H1 (cell line): ENCODE measurements around the gene ELL. TPM values are rescaled to one million over a fixed set of nuclear protein-coding genes. Genes with fewer than 3 reads are reported as not detected.

Source experiments
- CTCF ChIA-PET: fragments of 300-600 bp; sonication (Branson Sonifier 250); formaldehyde crosslinking; loops from one replicate; lab custom pipeline; 2021; ENCODE audit not compliant: partially characterized antibody; lab: Charles Lee
- POLR2A ChIA-PET: fragments of 300-600 bp; sonication (Branson Sonifier 250); formaldehyde crosslinking; loops from one replicate; lab custom pipeline; 2021; ENCODE audit warnings: inconsistent platforms; ENCODE audit not compliant: partially characterized antibody; lab: Charles Lee
- DNase-seq, 2 experiments: peaks; one replicate each; pipeline versions ENCODE4 v3.0.0 to v3.0.0-alpha.2; 2010 to 2022; ENCODE audit warnings: low spot score in 2 of 2, low read depth in 1 of 2, mixed read lengths in 1 of 2
- FAIRE-seq: peaks from 2 replicates; lab custom pipeline; 2011; peaks lifted over from hg19 to GRCh38; lab: Jason Lieb, UNC
- H2AFZ ChIP-seq: 2 replicates; pipeline ENCODE4 v1.8.1; 2012; ENCODE audit warnings: low read length, inconsistent platforms
- H2AK5ac ChIP-seq: 2 replicates; pipeline ENCODE4 v1.6.1; 2013; ENCODE audit warnings: low read depth, low read length
- H2BK120ac ChIP-seq: replicated peaks from 2 replicates; pipeline ENCODE3; 2013; ENCODE audit warnings: low read depth, low read length, inconsistent platforms
- H2BK12ac ChIP-seq: 2 replicates; pipeline ENCODE4 v1.6.1; 2013; ENCODE audit warnings: low read depth, low read length
- H2BK15ac ChIP-seq: 2 replicates; pipeline ENCODE4 v1.6.1; 2013; ENCODE audit warnings: low read length
- H2BK20ac ChIP-seq: 2 replicates; pipeline ENCODE4 v1.6.1; 2013; ENCODE audit warnings: low read length
- H2BK5ac ChIP-seq: 2 replicates; pipeline ENCODE4 v1.6.1; 2013; ENCODE audit warnings: low read depth, low read length
- H3K14ac ChIP-seq: 2 replicates; pipeline ENCODE4 v1.6.1; 2013; ENCODE audit warnings: inconsistent platforms; ENCODE audit not compliant: insufficient read length
- H3K18ac ChIP-seq: 2 replicates; pipeline ENCODE4 v1.6.1; 2013; ENCODE audit warnings: low read length; ENCODE audit errors: extremely low read depth
- H3K23ac ChIP-seq: 2 replicates; pipeline ENCODE4 v1.6.1; 2013; ENCODE audit warnings: inconsistent platforms; ENCODE audit not compliant: insufficient read length
- H3K23me2 ChIP-seq: 2 replicates; pipeline ENCODE4 v1.6.1; 2013; ENCODE audit warnings: low read depth, low read length
- H3K27ac ChIP-seq: 2 replicates; pipeline ENCODE4 v1.6.1; 2011; ENCODE audit warnings: low read depth, low read length, inconsistent platforms
- H3K27me3 ChIP-seq, 4 experiments: replicated peaks in 1 of 4; 1 replicate in 1 of 4; 2 replicates in 3 of 4; pipeline versions ENCODE4 v1.6.1 to v1.8.1; 2011 to 2013; ENCODE audit warnings: low read length in 3 of 4, mild to moderate bottlenecking in 3 of 4, inconsistent platforms in 2 of 4, mixed read lengths in 2 of 4, moderate library complexity in 1 of 4; ENCODE audit not compliant: control insufficient read depth in 3 of 4, insufficient read depth in 3 of 4; ENCODE audit errors: extremely low read depth in 1 of 4
- H3K36me3 ChIP-seq, 4 experiments: 2 replicates each; pipeline versions ENCODE4 v1.6.1 to v1.8.1; 2011 to 2013; ENCODE audit warnings: mild to moderate bottlenecking in 4 of 4, low read length in 3 of 4, moderate library complexity in 2 of 4, control low read depth in 1 of 4, inconsistent platforms in 1 of 4; ENCODE audit not compliant: insufficient read depth in 4 of 4, control insufficient read depth in 2 of 4
- H3K4ac ChIP-seq: replicated peaks from 2 replicates; pipeline ENCODE3; 2013; ENCODE audit warnings: low read length, low read depth, mixed read lengths, inconsistent platforms; ENCODE audit not compliant: insufficient read length
- H3K4me1 ChIP-seq, 4 experiments: replicated peaks in 1 of 4; 1 replicate in 1 of 4; 2 replicates in 3 of 4; pipeline versions ENCODE4 v1.6.1 to v1.8.1; 2011 to 2013; ENCODE audit warnings: low read length in 3 of 4, inconsistent platforms in 2 of 4, mixed read lengths in 1 of 4; ENCODE audit not compliant: insufficient read depth in 4 of 4, control insufficient read depth in 3 of 4
- H3K4me2 ChIP-seq, 2 experiments: 2 replicates each; pipeline versions ENCODE4 v1.6.1 to v1.8.1; 2011 to 2013; ENCODE audit warnings: low read depth in 2 of 2, low read length in 2 of 2, control low read depth in 1 of 2, inconsistent platforms in 1 of 2, mild to moderate bottlenecking in 1 of 2; ENCODE audit not compliant: insufficient read depth in 1 of 2
- H3K4me3 ChIP-seq, 4 experiments: fragments of 200-600, 300-600 bp in 1 of 4; sonication (generic), shearing (Covaris generic), sonication (Bioruptor Twin) in 1 of 4; 2 replicates each; pipeline versions ENCODE4 v1.5.1 to v1.8.1; 2011 to 2016; ENCODE audit warnings: low read length in 4 of 4, low read depth in 3 of 4, control low read depth in 2 of 4, inconsistent platforms in 2 of 4, mild to moderate bottlenecking in 2 of 4, mixed read lengths in 1 of 4, moderate library complexity in 1 of 4; ENCODE audit not compliant: insufficient read depth in 2 of 4; ENCODE audit errors: extremely low read depth in 1 of 4
- H3K56ac ChIP-seq: replicated peaks from 2 replicates; pipeline ENCODE3; 2013; ENCODE audit warnings: low read depth, mild to moderate bottlenecking, mixed read lengths, low read length, inconsistent platforms; ENCODE audit not compliant: insufficient read length
- H3K79me1 ChIP-seq: 2 replicates; pipeline ENCODE4 v1.6.1; 2013; ENCODE audit warnings: low read depth, low read length, control low read depth
- H3K79me2 ChIP-seq, 2 experiments: 2 replicates each; pipeline versions ENCODE4 v1.6.1 to v1.8.1; 2012 to 2013; ENCODE audit warnings: low read length in 2 of 2, mild to moderate bottlenecking in 2 of 2, inconsistent platforms in 1 of 2; ENCODE audit not compliant: insufficient read depth in 2 of 2, control insufficient read depth in 1 of 2
- H3K9ac ChIP-seq, 4 experiments: replicated peaks in 1 of 4; 1 replicate in 1 of 4; 2 replicates in 3 of 4; pipeline versions ENCODE4 v1.6.1 to v1.8.1; 2011 to 2013; ENCODE audit warnings: low read depth in 3 of 4, low read length in 3 of 4, control low read depth in 2 of 4, mild to moderate bottlenecking in 2 of 4, moderate library complexity in 2 of 4, inconsistent platforms in 1 of 4; ENCODE audit errors: extremely low read depth in 1 of 4
- H3K9me3 ChIP-seq, 2 experiments: 2 replicates each; pipeline versions ENCODE4 v1.6.1 to v1.8.1; 2012 to 2013; ENCODE audit warnings: mild to moderate bottlenecking in 2 of 2, moderate library complexity in 2 of 2, control low read depth in 1 of 2, inconsistent platforms in 1 of 2, low read depth in 1 of 2, low read length in 1 of 2, mixed read lengths in 1 of 2; ENCODE audit not compliant: insufficient read depth in 2 of 2
- H4K20me1 ChIP-seq, 2 experiments: replicated peaks in 1 of 2; 2 replicates each; pipeline versions ENCODE3 to v1.8.1; 2011 to 2013; ENCODE audit warnings: inconsistent platforms in 2 of 2, low read length in 2 of 2, mild to moderate bottlenecking in 1 of 2; ENCODE audit not compliant: insufficient read depth in 2 of 2, control insufficient read depth in 1 of 2
- H4K5ac ChIP-seq: 2 replicates; pipeline ENCODE4 v1.6.1; 2013; ENCODE audit warnings: low read length, low read depth, mixed read lengths, inconsistent platforms; ENCODE audit not compliant: insufficient read length
- H4K8ac ChIP-seq: 2 replicates; pipeline ENCODE4 v1.8.0; 2013; ENCODE audit warnings: mild to moderate bottlenecking, moderate library complexity, low read length, inconsistent platforms; ENCODE audit not compliant: insufficient read depth; ENCODE audit errors: extremely low read depth
- H4K91ac ChIP-seq: replicated peaks from 2 replicates; pipeline ENCODE3; 2013; ENCODE audit warnings: low read length, mixed read lengths, inconsistent platforms; ENCODE audit not compliant: insufficient read length
- CBX8 ChIP-seq: fragments of 300-800, 300-1000 bp; sonication (generic); IDR thresholded peaks from 2 replicates; pipeline ENCODE4 v1.7.1; 2016; ENCODE audit warnings: low read depth, low read length, borderline replicate concordance
- E2F6 ChIP-seq: IDR thresholded peaks from 2 replicates; pipeline ENCODE4 v1.6.1; 2012; ENCODE audit warnings: inconsistent platforms
- EP300 ChIP-seq, 2 experiments: IDR thresholded peaks; 1 replicate in 1 of 2; 2 replicates in 1 of 2; pipeline ENCODE4 v1.6.1; 2011 to 2012; ENCODE audit warnings: low read depth in 2 of 2, low read length in 2 of 2, mild to moderate bottlenecking in 2 of 2, borderline replicate concordance in 1 of 2, inconsistent platforms in 1 of 2, moderate library complexity in 1 of 2
- GABPA ChIP-seq: IDR thresholded peaks from 2 replicates; pipeline ENCODE4 v1.6.1; 2011; ENCODE audit warnings: mild to moderate bottlenecking, low read length, moderate library complexity, borderline replicate concordance; ENCODE audit not compliant: insufficient read depth
- HDAC6 ChIP-seq: IDR thresholded peaks from one replicate; pipeline ENCODE4 v1.7.1; 2012; ENCODE audit warnings: low read depth, mild to moderate bottlenecking, inconsistent platforms, low read length, moderate library complexity
- KDM4A ChIP-seq: IDR thresholded peaks from one replicate; pipeline ENCODE4 v1.7.1; 2012; ENCODE audit warnings: low read depth, mild to moderate bottlenecking, moderate library complexity, low read length, inconsistent platforms; ENCODE audit not compliant: severe bottlenecking
- RFX5 ChIP-seq: IDR thresholded peaks from 2 replicates; pipeline ENCODE4 v1.6.1; 2011; ENCODE audit warnings: low read depth, low read length, improper control_type of control experiment, borderline replicate concordance
- RNF2 ChIP-seq: fragments of 200-900, 300-1000 bp; sonication (generic); IDR thresholded peaks from 2 replicates; pipeline ENCODE4 v1.7.1; 2016; ENCODE audit warnings: borderline replicate concordance, low read depth, mild to moderate bottlenecking, antibody characterized with exemption, low read length; ENCODE audit not compliant: poor library complexity, severe bottlenecking; ENCODE audit errors: missing control alignments
- SIRT6 ChIP-seq: IDR thresholded peaks from one replicate; pipeline ENCODE4 v1.7.1; 2012; ENCODE audit warnings: low read length, inconsistent platforms
- SRF ChIP-seq: IDR thresholded peaks from 2 replicates; pipeline ENCODE4 v1.6.1; 2011; ENCODE audit warnings: mild to moderate bottlenecking, low read depth, low read length, moderate library complexity
- WGBS, 2 experiments: shearing (Covaris generic) in 1 of 2; methylation state at CpG; one replicate each; pipeline versions ENCODE4 v1.1.6 to v1.1.7; 2013 to 2015; ENCODE audit warnings: low lambda C conversion rate in 2 of 2, mixed read lengths in 2 of 2, inconsistent platforms in 1 of 2, low coverage in 1 of 2, missing lambda C conversion rate in 1 of 2; ENCODE audit not compliant: insufficient replicate concordance in 2 of 2, insufficient coverage in 1 of 2, insufficient read length in 1 of 2; ENCODE audit errors: extremely low coverage in 1 of 2, missing lambda C conversion rate in 1 of 2; 5-methylcytosine and 5-hydroxymethylcytosine counted together
- polyA plus RNA-seq, 7 experiments: library from polyadenylated mRNA; depleted of rRNA in 3 of 7; stranded (reverse) in 5 of 7; unstranded in 2 of 7; fragments of >200 nt in 5 of 7; fragments of 200-250 nt in 2 of 7; gene quantifications; 1 replicate in 5 of 7; 2 replicates in 1 of 7; 4 replicates in 1 of 7; pipeline versions ENCODE4 v1.2.1 to v1.2.3, GENCODE V29; 2011 to 2013; ENCODE audit warnings: missing spikeins in 2 of 7, mixed read lengths in 2 of 7
- total RNA-seq: library from RNA; stranded (reverse); fragmentation: NEBNext Ultra II Directional; extraction: Animal tissue kit (Norgen Biotek cat#: 25700); gene quantifications from 2 replicates; pipeline ENCODE4 v1.2.1, GENCODE V29; 2021

The ELL gene
- total and polyA plus RNA-seq, 2 of the 8 experiments (the other 6 are each of a cell fraction or from before 2014, with no cell fraction given) = 5.2 to 10.5 TPM

DNA sequence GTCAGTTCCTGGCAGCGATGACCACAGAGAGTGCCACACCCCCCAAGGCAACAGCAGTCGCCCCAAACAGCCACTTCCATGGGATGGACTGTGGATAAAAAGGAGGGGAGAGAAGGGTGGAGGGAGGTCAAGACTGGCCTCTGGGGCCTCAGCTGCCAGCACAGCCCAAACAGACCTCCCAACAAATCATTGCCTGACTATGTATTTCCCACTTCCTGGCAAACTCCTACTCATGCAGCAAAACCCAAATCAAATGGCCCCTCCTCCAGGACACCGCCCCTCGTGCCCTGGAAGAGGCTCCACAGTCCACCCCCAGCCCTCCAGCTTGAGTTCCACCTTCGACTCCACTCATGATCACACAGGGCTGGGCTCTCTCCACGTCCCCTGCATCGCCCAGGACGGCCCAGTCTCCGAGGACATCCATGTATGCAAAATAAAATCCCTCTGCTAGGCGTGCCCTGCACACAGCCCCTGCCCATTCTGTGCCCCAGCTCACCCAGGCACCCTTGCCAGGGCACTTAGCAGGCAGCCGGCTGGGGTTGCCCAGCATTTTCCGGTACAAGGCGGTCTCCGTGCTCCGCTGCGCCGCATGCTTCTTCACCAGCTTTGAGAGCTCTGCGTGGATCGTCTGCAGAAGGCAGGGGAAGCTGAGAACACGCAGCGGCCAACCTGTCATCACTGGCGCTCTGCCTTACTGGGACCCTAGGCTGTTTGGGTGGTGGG is 10.5 kb upstream of the ELL start:
- no peak overlapping the region for H3K4ac ChIP-seq
- 94% methylated on average over 20 of the region's 22 CpGs; no CpG with 5 or more reads in 1 of the 2 experiments for WGBS, 2 experiments
- H3K56ac ChIP-seq = no peak overlapping the region
- H3K9me3 ChIP-seq = no peaks in the 10 kb centered on the region
- CTCF ChIA-PET = interaction anchor here (1.3 to 6.1 kb wide), 3 partner anchors 11 to 62 kb away, joined by 3 to 37 read pairs (median 4); partner anchors contain the start of gene ELL
- H4K5ac ChIP-seq = no peak overlapping the region
- H4K91ac ChIP-seq = no peak overlapping the region
- H2AK5ac ChIP-seq = no peak overlapping the region
- no peaks in the 10 kb centered on the region; the same call in 1 of the 2 replicates for H3K79me1 ChIP-seq
- no peak overlapping the region for H3K4me3 ChIP-seq
- no peak overlapping the region for H2BK20ac ChIP-seq
- no peak overlapping the region for H3K18ac ChIP-seq
- no peak overlapping the region for H2BK12ac ChIP-seq
- H4K20me1 ChIP-seq = peaks cover 3 to 6% of the 10 kb centered on the region in 2 experiments
- H4K8ac ChIP-seq = no peak overlapping the region
- H3K27ac ChIP-seq = no peak overlapping the region
- no peak overlapping the region for H3K9ac ChIP-seq
- no peak overlapping the region for H3K14ac ChIP-seq
- no peak for FAIRE-seq
- no peak overlapping the region for H2BK5ac ChIP-seq
- H3K23me2 ChIP-seq = no peaks in the 10 kb centered on the region
- H2BK120ac ChIP-seq = no peak overlapping the region
- H2BK15ac ChIP-seq = no peak overlapping the region
- H3K4me2 ChIP-seq = no peak overlapping the region
- POLR2A ChIA-PET = interaction anchor here (2.6 kb wide), 1 partner anchor 8 kb away, joined by 11 read pairs; no protein-coding TSS in a partner anchor
- H2AFZ ChIP-seq = no peak overlapping the region
- H3K23ac ChIP-seq = no peak overlapping the region
- H3K27me3 ChIP-seq = no peaks in the 10 kb centered on the region
- H3K79me2 ChIP-seq = no peaks in the 10 kb centered on the region
- no peak for DNase-seq
- peaks cover 11 to 42% (median 26%) of the 10 kb centered on the region in 4 experiments; a peak in 7 of 8 replicates for H3K36me3 ChIP-seq
- no peaks in the 10 kb centered on the region for H3K4me1 ChIP-seq
- no peak for TF ChIP-seq RFX5
- no peak for TF ChIP-seq SIRT6
- no peak for TF ChIP-seq GABPA
- no peak for TF ChIP-seq CBX8
- no peak for TF ChIP-seq SRF
- TF ChIP-seq EP300 (IDR thresholded peaks at IDR 0.05; ENCODE audit: borderline replicate concordance in 1 of 2, low read depth in 2 of 2, low read length in 2 of 2) = no peak
- no peak for TF ChIP-seq HDAC6
- TF ChIP-seq RNF2 = no peak
- no peak for TF ChIP-seq E2F6
- TF ChIP-seq KDM4A = no peak
